ENCODE measurements around the gene MREG.
"Not testable (repeated sequence)": the region's sequence is repeated elsewhere in the genome, so short reads cannot be mapped to it uniquely, and the experiment has no call there.

Gene MREG

DNA sequence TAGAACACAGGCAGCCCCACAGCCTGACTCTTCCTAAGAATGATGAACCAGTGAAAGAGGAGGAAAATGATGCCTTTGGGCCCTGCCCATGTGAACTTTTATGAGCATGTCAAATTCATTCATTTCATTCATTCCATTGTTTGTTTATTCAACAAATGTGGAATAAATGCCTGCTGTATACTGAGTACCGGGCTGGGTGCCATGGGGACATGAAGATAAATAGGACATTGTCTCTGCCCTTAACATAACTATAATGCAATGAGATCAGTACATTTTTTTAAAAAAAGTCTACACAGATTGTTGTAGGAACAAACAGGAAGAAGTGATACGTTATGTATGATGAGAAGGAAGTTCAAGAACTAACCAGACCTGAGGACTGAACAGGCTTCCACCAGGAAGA is 14.7 kb downstream of the MREG start:
- DNase-seq (ENCODE audit: low spot score) = no peak
- no peak overlapping the region for H3K27ac ChIP-seq
- POLR2A ChIA-PET (ENCODE audit: low non-redundant PET) = no interaction called here
- TF ChIP-seq CTCF (conservative IDR thresholded peaks at IDR 0.05; ENCODE audit: low read depth) = no peak
- CTCF ChIA-PET = no interaction called here

DNA sequence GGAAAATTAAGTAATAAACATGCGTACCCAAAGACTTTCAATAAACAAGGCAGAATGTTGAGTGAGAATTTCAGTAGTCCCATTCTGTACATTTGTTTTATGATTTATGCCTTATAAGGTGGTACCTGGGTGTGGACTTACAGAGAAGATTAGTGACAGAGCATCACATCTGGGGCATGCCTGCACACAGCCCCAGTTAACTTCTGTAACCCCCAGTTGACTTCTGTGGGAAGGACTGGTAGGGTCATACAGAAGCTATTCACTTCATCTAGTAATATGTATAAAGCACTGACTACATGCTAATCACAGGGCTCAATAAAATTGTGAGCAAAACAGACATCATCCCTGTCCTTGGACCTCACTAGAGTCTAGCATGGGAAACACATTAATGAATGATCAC is 16.1 kb downstream of the MREG start:
- ChIA-PET POLR2A (ENCODE audit: low non-redundant PET) (no interaction called here), CTCF (no interaction called here)
- DNase-seq (ENCODE audit: low spot score) = no peak
- H3K27ac ChIP-seq = no peak overlapping the region
- TF ChIP-seq CTCF (conservative IDR thresholded peaks at IDR 0.05; ENCODE audit: low read depth) = no peak

- no peak for TF ChIP-seq CTCF (conservative IDR thresholded peaks at IDR 0.05; ENCODE audit: low read depth)
- ChIA-PET CTCF (interaction anchor here (0.9 kb wide), 1 partner anchor 10 kb away, joined by 3 read pairs; no protein-coding TSS in a partner anchor), POLR2A (ENCODE audit: low non-redundant PET) (no interaction called here)
- no peak overlapping the region for H3K27ac ChIP-seq
- no peak for DNase-seq (ENCODE audit: low spot score)
Measured at GRCh38 chr2:215994911-215995310, 18.4 kb downstream of the MREG start.

- DNase-seq (ENCODE audit: low spot score); H3K27ac ChIP-seq; CTCF ChIA-PET; POLR2A ChIA-PET (ENCODE audit: low non-redundant PET): not testable (repeated sequence)
Measured at GRCh38 chr2:215988556-215989207, 24.7 kb downstream of the MREG start.

DNA sequence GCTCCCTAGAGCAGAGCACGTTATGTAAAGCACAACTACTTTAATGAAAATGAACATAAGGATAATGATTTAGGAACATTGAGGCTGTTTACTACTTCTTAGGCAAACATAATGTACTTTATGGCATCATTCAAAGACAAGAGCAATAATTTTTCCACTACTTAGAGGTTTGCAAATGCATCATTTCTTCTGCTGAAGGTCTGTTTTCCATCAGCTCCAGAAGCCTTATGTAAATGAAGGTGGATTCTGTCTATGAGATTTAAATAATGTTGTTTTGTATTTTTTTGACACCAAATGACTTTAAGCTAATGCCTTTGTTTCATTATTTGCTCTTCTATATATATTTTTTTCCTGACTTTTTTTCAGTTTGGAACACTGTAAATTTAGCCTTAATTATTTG is 28.1 kb downstream of the MREG start:
- ChIA-PET CTCF (interaction anchor here (0.7 to 0.8 kb wide), 2 partner anchors 9 to 654 kb away, joined by 3 read pairs; no protein-coding TSS in a partner anchor), POLR2A (ENCODE audit: low non-redundant PET) (no interaction called here)
- DNase-seq (ENCODE audit: low spot score) = no peak
- no peak overlapping the region for H3K27ac ChIP-seq
- TF ChIP-seq CTCF (conservative IDR thresholded peaks at IDR 0.05; ENCODE audit: low read depth) = no peak

DNA sequence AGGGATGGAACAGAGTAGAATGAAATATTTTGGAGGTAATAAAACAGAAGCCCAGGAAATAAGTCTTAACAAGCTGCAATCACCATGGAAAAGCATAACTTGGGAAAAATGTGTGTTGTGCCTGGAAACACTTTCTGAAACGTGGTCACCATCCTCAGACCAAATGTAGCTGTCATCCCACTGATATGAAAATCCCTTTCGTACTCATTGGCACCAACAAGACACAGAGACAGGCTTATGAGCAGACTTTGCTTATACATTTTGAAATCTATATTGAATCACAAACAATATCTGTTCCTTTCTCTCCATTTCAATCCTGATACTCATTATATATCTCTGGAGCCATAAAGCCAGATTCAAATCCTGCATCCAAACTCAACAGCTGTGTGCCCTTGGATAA is 28.7 kb downstream of the MREG start:
- no peak for TF ChIP-seq CTCF (conservative IDR thresholded peaks at IDR 0.05; ENCODE audit: low read depth)
- no peak for DNase-seq (ENCODE audit: low spot score)
- CTCF ChIA-PET = interaction anchor here (0.6 kb wide), 1 partner anchor 311 kb away, joined by 4 read pairs; no protein-coding TSS in a partner anchor
- POLR2A ChIA-PET (ENCODE audit: low non-redundant PET) = no interaction called here
- H3K27ac ChIP-seq = no peak overlapping the region

DNA sequence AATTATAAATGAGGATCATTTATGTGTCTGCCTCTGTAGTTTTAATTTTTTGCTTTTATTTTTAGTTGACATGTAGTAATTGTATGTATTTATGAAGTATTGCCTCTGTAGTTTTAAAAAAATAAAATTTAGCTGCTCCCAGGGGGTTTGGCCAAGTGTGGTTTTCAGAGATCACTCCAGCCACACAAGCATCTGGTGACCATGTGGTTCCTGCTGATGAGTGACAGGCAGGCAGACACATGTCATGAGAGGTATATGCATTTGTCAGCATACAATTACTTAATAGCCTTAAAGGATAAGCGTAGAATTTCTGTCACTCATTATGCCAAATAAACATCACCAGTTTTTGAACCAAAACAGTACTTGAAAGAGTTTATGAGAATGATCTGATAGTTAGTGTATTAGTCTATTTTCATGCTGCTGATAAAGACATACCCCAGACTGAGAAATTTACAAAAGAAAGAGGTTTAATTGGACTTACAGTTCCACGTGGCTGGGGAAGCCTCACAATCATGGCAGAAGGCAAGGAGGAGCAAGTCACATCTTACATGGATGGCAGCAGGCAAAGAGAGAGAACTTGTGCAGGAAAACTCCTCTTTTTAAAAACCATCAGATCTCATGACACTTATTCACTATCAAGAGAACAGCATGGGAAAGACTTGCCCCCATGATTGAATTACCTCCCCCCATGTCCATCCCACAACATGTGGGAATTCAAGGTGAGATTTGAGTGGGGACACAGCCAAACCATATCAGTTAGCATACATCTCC is 29.6 kb downstream of the MREG start:
- no peak overlapping the region for H3K27ac ChIP-seq
- POLR2A ChIA-PET (ENCODE audit: low non-redundant PET) = no interaction called here
- no peak for TF ChIP-seq CTCF (conservative IDR thresholded peaks at IDR 0.05; ENCODE audit: low read depth)
- CTCF ChIA-PET = no interaction called here
- DNase-seq (ENCODE audit: low spot score) = no peak
